Heart left ventricle (tissue), 13 donors: ENCODE measurements around the gene UTY.

Experiments used
- POLR2A ChIP-seq, 2 donors: fragments of 450-650 bp; IDR thresholded peaks; one replicate each; pipeline ENCODE4 v1.6.1; 2017; ENCODE audit warnings: antibody characterized with exemption in 2 of 2, mild to moderate bottlenecking in 2 of 2, moderate library complexity in 2 of 2
- TF ChIP-seq, protein P1 (sequence below), 12 donors: fragments of 200-600 bp; sonication (generic) in 4 of 12; IDR thresholded peaks; one replicate each; pipeline versions ENCODE4 v1.5.0 to v1.8.0; 2018 to 2022; ENCODE audit warnings: antibody characterized with exemption in 12 of 12, mild to moderate bottlenecking in 5 of 12
- donor health status: ischemic (EF 13 %, LVEDD 7.1; RV severe dilation, severe dysfunction).
- donor health status: DM: no; HTN: yes; CAD: no.
- donor health status: DM: no; HTN: no; CAD: no.
- donor health status: ischemic (EF 25% LVEDD 6.9; RV normal size, moderate dysfunction).
- donor health status: ischemic (EF 25% LVEDD 5.7; RV mildly dilated, moderate dysfunction).
- donor health status: ischemic (EF 35%, LVEDD 5.7; RV mildly dilated, moderate dysfunction).
- donor health status: nonischemic (EF 11% LVEDD 7.7; RV severe dilation, severe dysfunction).
- donor health status: DM: yes; HTN: yes; CAD: no.
- donor health status: PGD.
- donor health status: ischemic (EF 29% LVEDD 5.4; RV normal size, mild dysfunction).
- donor health status: nonischemic (EF 23%, LVEDD 6.1; RV moderate dilation, normal function).

- TF ChIP-seq, protein P1, sequence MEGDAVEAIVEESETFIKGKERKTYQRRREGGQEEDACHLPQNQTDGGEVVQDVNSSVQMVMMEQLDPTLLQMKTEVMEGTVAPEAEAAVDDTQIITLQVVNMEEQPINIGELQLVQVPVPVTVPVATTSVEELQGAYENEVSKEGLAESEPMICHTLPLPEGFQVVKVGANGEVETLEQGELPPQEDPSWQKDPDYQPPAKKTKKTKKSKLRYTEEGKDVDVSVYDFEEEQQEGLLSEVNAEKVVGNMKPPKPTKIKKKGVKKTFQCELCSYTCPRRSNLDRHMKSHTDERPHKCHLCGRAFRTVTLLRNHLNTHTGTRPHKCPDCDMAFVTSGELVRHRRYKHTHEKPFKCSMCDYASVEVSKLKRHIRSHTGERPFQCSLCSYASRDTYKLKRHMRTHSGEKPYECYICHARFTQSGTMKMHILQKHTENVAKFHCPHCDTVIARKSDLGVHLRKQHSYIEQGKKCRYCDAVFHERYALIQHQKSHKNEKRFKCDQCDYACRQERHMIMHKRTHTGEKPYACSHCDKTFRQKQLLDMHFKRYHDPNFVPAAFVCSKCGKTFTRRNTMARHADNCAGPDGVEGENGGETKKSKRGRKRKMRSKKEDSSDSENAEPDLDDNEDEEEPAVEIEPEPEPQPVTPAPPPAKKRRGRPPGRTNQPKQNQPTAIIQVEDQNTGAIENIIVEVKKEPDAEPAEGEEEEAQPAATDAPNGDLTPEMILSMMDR (IDR thresholded peaks at IDR 0.05), result no peak
- no peak for TF ChIP-seq POLR2A (IDR thresholded peaks at IDR 0.05)
Observed at GRCh38 chrY:13351443-13351842, 128.4 kb downstream of the UTY start.
